WTC11 (cell line): ENCODE data around the gene OPN1LW. TPM values are rescaled to one million over a fixed set of nuclear protein-coding genes. Genes with fewer than 3 reads are reported as not detected.
A peak's percentile ranks its signal among the peaks of the same experiment; 100 is the strongest.
"Not testable (repeated sequence)": the region's sequence is repeated elsewhere in the genome, so short reads cannot be mapped to it uniquely, and the experiment has no call there.

Experiments
- ATAC-seq: fragments of 200-7000 bp; cut with Tn5 transposase; 2 replicates; pipeline ENCODE4 v1.10.0; 2021; ENCODE audit warnings: mild to moderate bottlenecking, moderate library complexity
- Bru-seq: library from RNA; stranded (reverse); fragments of 400-500 nt; gene quantifications from one replicate; lab custom pipeline; 2021; lab: Mats Ljungman, UMichigan
- CTCF ChIA-PET: fragments of 300-600 bp; sonication (Branson Sonifier 250); formaldehyde crosslinking; loops from one replicate; lab custom pipeline; 2021; ENCODE audit warnings: antibody characterized with exemption; lab: Charles Lee
- POLR2A ChIA-PET: fragments of 350-600 bp; sonication (Branson Sonifier 250); formaldehyde crosslinking; loops from one replicate; lab custom pipeline; 2021; ENCODE audit warnings: antibody characterized with exemption; lab: Charles Lee
- DNase-seq: peaks from one replicate; pipeline ENCODE4 v3.0.0; 2021; ENCODE audit warnings: low spot score
- H3K27ac Mint-ChIP-seq: 2 replicates; pipeline ENCODE4 v1.8.0; 2021; ENCODE audit warnings: mixed read lengths
- H3K27me3 Mint-ChIP-seq: 2 replicates; pipeline ENCODE4 v1.8.0; 2021; ENCODE audit warnings: low read depth, mild to moderate bottlenecking, moderate library complexity, mixed read lengths
- H3K36me3 Mint-ChIP-seq: 2 replicates; pipeline ENCODE4 v1.8.0; 2021; ENCODE audit warnings: mixed read lengths
- H3K4me1 Mint-ChIP-seq: 2 replicates; pipeline ENCODE4 v1.8.0; 2022; ENCODE audit warnings: mixed read lengths
- H3K4me3 Mint-ChIP-seq: 2 replicates; pipeline ENCODE4 v1.8.0; 2021; ENCODE audit warnings: mild to moderate bottlenecking, moderate library complexity, mixed read lengths
- H3K9me3 Mint-ChIP-seq: 2 replicates; pipeline ENCODE4 v1.8.0; 2021; ENCODE audit warnings: mixed read lengths
- ATF2 ChIP-seq: sonication (generic); formaldehyde crosslinking; IDR thresholded peaks from 2 replicates; pipeline ENCODE4 v1.8.1; 2022; ENCODE audit warnings: low read depth, missing genetic modification reagents, borderline replicate concordance
- E2F5 ChIP-seq: sonication (generic); formaldehyde crosslinking; IDR thresholded peaks from 2 replicates; pipeline ENCODE4 v1.8.1; 2022; ENCODE audit warnings: mild to moderate bottlenecking, moderate library complexity, missing genetic modification reagents
- ELF4 ChIP-seq: sonication (generic); formaldehyde crosslinking; IDR thresholded peaks from 2 replicates; pipeline ENCODE4 v1.8.1; 2022; ENCODE audit warnings: low read depth, mild to moderate bottlenecking, moderate library complexity, missing genetic modification reagents
- ETV6 ChIP-seq: sonication (generic); formaldehyde crosslinking; IDR thresholded peaks from 2 replicates; pipeline ENCODE4 v1.8.1; 2022; ENCODE audit warnings: mild to moderate bottlenecking, missing genetic modification reagents
- FOXP1 ChIP-seq: sonication (generic); formaldehyde crosslinking; IDR thresholded peaks from 2 replicates; pipeline ENCODE4 v1.8.0; 2022; ENCODE audit warnings: missing genetic modification reagents, mild to moderate bottlenecking, moderate library complexity, borderline replicate concordance
- FOXP4 ChIP-seq: sonication (generic); formaldehyde crosslinking; IDR thresholded peaks from 2 replicates; pipeline ENCODE4 v1.8.0; 2022; ENCODE audit warnings: mild to moderate bottlenecking, missing genetic modification reagents
- JAZF1 ChIP-seq: fragments of 250-450 bp; sonication (Bioruptor Pico); IDR thresholded peaks from 2 replicates; pipeline ENCODE4 v1.9.0; 2021; ENCODE audit warnings: moderate library complexity, mild to moderate bottlenecking, inconsistent platforms
- JUN ChIP-seq: sonication (generic); formaldehyde crosslinking; IDR thresholded peaks from 2 replicates; pipeline ENCODE4 v1.8.0; 2023; ENCODE audit warnings: mild to moderate bottlenecking, missing genetic modification reagents
- MAX ChIP-seq: sonication (generic); formaldehyde crosslinking; IDR thresholded peaks from 2 replicates; pipeline ENCODE4 v1.8.0; 2022; ENCODE audit warnings: mild to moderate bottlenecking, missing genetic modification reagents
- NFATC4 ChIP-seq: fragments of 250-450 bp; sonication (Bioruptor Pico); IDR thresholded peaks from 2 replicates; pipeline ENCODE4 v1.9.0; 2021; ENCODE audit warnings: mild to moderate bottlenecking
- PREB ChIP-seq: sonication (generic); formaldehyde crosslinking; IDR thresholded peaks from 2 replicates; pipeline ENCODE4 v1.8.1; 2022; ENCODE audit warnings: mild to moderate bottlenecking, missing genetic modification reagents, moderate library complexity, borderline replicate concordance
- RELA ChIP-seq: sonication (generic); formaldehyde crosslinking; IDR thresholded peaks from 2 replicates; pipeline ENCODE4 v1.8.1; 2022; ENCODE audit warnings: missing genetic modification reagents, mild to moderate bottlenecking, borderline replicate concordance
- TEAD4 ChIP-seq: sonication (generic); formaldehyde crosslinking; IDR thresholded peaks from 2 replicates; pipeline ENCODE4 v1.8.0; 2022; ENCODE audit warnings: mild to moderate bottlenecking, missing genetic modification reagents
- USF1 ChIP-seq: sonication (generic); formaldehyde crosslinking; IDR thresholded peaks from 2 replicates; pipeline ENCODE4 v1.8.0; 2022; ENCODE audit warnings: mild to moderate bottlenecking, missing genetic modification reagents
- ZNF121 ChIP-seq: sonication (generic); formaldehyde crosslinking; IDR thresholded peaks from 2 replicates; pipeline ENCODE4 v1.8.0; 2023; ENCODE audit warnings: missing genetic modification reagents
- ZNF263 ChIP-seq: sonication (generic); formaldehyde crosslinking; IDR thresholded peaks from 2 replicates; pipeline ENCODE4 v1.8.1; 2022; ENCODE audit warnings: low read depth, mild to moderate bottlenecking, moderate library complexity, missing genetic modification reagents
- ZNF396 ChIP-seq: fragments of 250-450 bp; sonication (Bioruptor Pico); IDR thresholded peaks from 2 replicates; pipeline ENCODE4 v1.8.0; 2021; ENCODE audit warnings: mild to moderate bottlenecking, moderate library complexity, borderline replicate concordance
- long read RNA-seq, 3 experiments: library from RNA in 1 of 3; library from capped mRNA in 1 of 3; library from polyadenylated mRNA in 1 of 3; unstranded in 2 of 3; stranded (forward) in 1 of 3; transcript quantifications; one replicate each; pipeline ENCODE4 v2.0.0, GENCODE V29; 2021
- total RNA-seq: library from RNA; stranded (reverse); gene quantifications from 3 replicates; pipeline ENCODE4 v1.2.3, GENCODE V29; 2021

The OPN1LW gene
- total RNA-seq = not detected in 3 replicates
- not detected for Bru-seq, nascent RNA
- long read RNA-seq, experiment 1 = 0 reads
- long read RNA-seq, experiment 2 = 0 reads
- long read RNA-seq, experiment 3 = 0 reads

- H3K9me3 Mint-ChIP-seq, H3K4me1 Mint-ChIP-seq, H3K4me3 Mint-ChIP-seq, CTCF ChIA-PET, ATAC-seq, POLR2A ChIA-PET, DNase-seq, H3K27ac Mint-ChIP-seq, H3K27me3 Mint-ChIP-seq, H3K36me3 Mint-ChIP-seq: not testable (repeated sequence)
Measured at GRCh38 chrX:154144010-154144409, at the start of gene OPN1LW. TSS of gene OPN1LW (plus strand) at chrX:154144243. CDS start at chrX:154144284, 41 bp downstream.

GRCh38 chrX:154094833-154095232, 49.2 kb upstream of the OPN1LW start:
- DNase-seq (no peak), ATAC-seq (no peak)
- Mint-ChIP-seq H3K9me3 (no peaks in the 10 kb centered on the region), H3K27ac (peak overlapping the region; percentile 95), H3K27me3 (no peaks in the 10 kb centered on the region), H3K4me3 (peak overlapping the region; percentile 80), H3K4me1 (peaks cover 59% of the 10 kb centered on the region), H3K36me3 (peaks cover 7% of the 10 kb centered on the region)
- TF ChIP-seq E2F5 (CRISPR knock-in tag) (no peak), ZNF121 (CRISPR knock-in tag) (no peak), PREB (no peak), JUN (CRISPR knock-in tag) (no peak), USF1 (CRISPR knock-in tag) (no peak), ZNF396 (no peak), FOXP4 (CRISPR knock-in tag) (no peak), ATF2 (CRISPR knock-in tag) (no peak), MAX (CRISPR knock-in tag) (no peak), RELA (CRISPR knock-in tag) (no peak), FOXP1 (CRISPR knock-in tag) (no peak), JAZF1 (CRISPR knock-in tag) (no peak), ELF4 (no peak), NFATC4 (no peak), TEAD4 (CRISPR knock-in tag) (no peak), ZNF263 (CRISPR knock-in tag) (no peak), ETV6 (CRISPR knock-in tag) (no peak)
- CTCF ChIA-PET = interaction anchor here (1.4 kb wide), 1 partner anchor 213 kb away, joined by 3 read pairs; no protein-coding TSS in a partner anchor
- POLR2A ChIA-PET = no interaction called here
